GM23248 (cell line): Measurements from ENCODE around the gene CILP.

Source experiments
- EZH2 ChIP-seq: fragments of 200-600 bp; sonication (generic); IDR thresholded peaks from 2 replicates; pipeline ENCODE4 v1.6.1; 2018; ENCODE audit warnings: antibody characterized with exemption, mild to moderate bottlenecking; ENCODE audit not compliant: insufficient read depth, poor library complexity, severe bottlenecking
- EZH2phosphoT487 ChIP-seq: fragments of 200-600 bp; sonication (generic); IDR thresholded peaks from 2 replicates; pipeline ENCODE4 v1.6.1; 2018; ENCODE audit warnings: antibody characterized with exemption, moderate library complexity, mild to moderate bottlenecking, low read depth; ENCODE audit not compliant: insufficient read depth

- TF ChIP-seq EZH2phosphoT487 (no peak), EZH2 (no peak)
These were observed 35.8 kb downstream of the CILP start for GRCh38 chr15:65175511-65175910.
